ENCODE data around the gene LSM7.

LSM7 gene

GRCh38 chr19:2359992-2360685 lies 31.8 kb upstream of the LSM7 start, which contains the start of gene TMPRSS9:
Gene TMPRSS9, plus strand, starts transcription at chr19:2360265. Its CDS starts 29,521 bp downstream, at chr19:2389786.
- Histone ChIP-seq H3K23ac (ENCODE audit: low read length) (no peak within 1 kb of the TSS), H3K27ac (ENCODE audit: low read depth, low read length) (no peak within 1 kb of the TSS), H2BK5ac (ENCODE audit: low read depth, low read length, poor library complexity) (no peak within 1 kb of the TSS), H4K12ac (ENCODE audit: low read depth, low read length) (no peak within 1 kb of the TSS), H3K4me2 (ENCODE audit: low read length) (no peak within 1 kb of the TSS), H2AK5ac (ENCODE audit: low read length) (no peak within 1 kb of the TSS), H2BK120ac (ENCODE audit: insufficient read depth, low read length, poor library complexity) (no peak within 1 kb of the TSS), H3K18ac (ENCODE audit: low read length) (no peak within 1 kb of the TSS), H2AFZ (ENCODE audit: insufficient read depth, low read length, poor library complexity) (no peak within 1 kb of the TSS), H3K4me3 (ENCODE audit: low read depth, low read length) (no peak within 1 kb of the TSS), H3K4me1 (ENCODE audit: control insufficient read depth in 1 of 2, insufficient read depth in 2 of 2, low read length in 2 of 2) (no peaks in the 10 kb centered on the region), H3K79me2 (ENCODE audit: control insufficient read depth, insufficient read depth, low read length, poor library complexity) (no peaks in the 10 kb centered on the region), H3K9ac (ENCODE audit: low read length) (no peak within 1 kb of the TSS), H3K36me3 (ENCODE audit: control insufficient read depth in 1 of 2, insufficient read depth in 2 of 2, low read length in 2 of 2) (no peaks in the 10 kb centered on the region), H2BK12ac (ENCODE audit: low read length) (no peak within 1 kb of the TSS), H3K14ac (ENCODE audit: low read length) (no peak within 1 kb of the TSS), H4K8ac (ENCODE audit: low read depth, low read length) (no peak within 1 kb of the TSS), H3K9me3 (ENCODE audit: insufficient read depth, low read depth, low read length) (peaks cover 4% of the 10 kb centered on the region), H3K27me3 (ENCODE audit: insufficient read depth, low read length) (no peaks in the 10 kb centered on the region), H3K4ac (ENCODE audit: low read depth, low read length) (no peak within 1 kb of the TSS), H4K91ac (ENCODE audit: low read depth, low read length) (no peak within 1 kb of the TSS), H3K79me1 (ENCODE audit: low read length) (no peaks in the 10 kb centered on the region)
- no CpG with 5 or more reads among the region's 44 CpGs for WGBS (ENCODE audit: extremely low coverage, insufficient coverage, insufficient read length)
- DNase-seq, result no peak

GRCh38 chr19:2358548-2359173 lies 30.3 kb upstream of the LSM7 start:
- Histone ChIP-seq H3K14ac (ENCODE audit: low read length) (no peak overlapping the region), H3K79me2 (ENCODE audit: control insufficient read depth, insufficient read depth, low read length, poor library complexity) (no peaks in the 10 kb centered on the region), H3K4me2 (ENCODE audit: low read length) (no peak overlapping the region), H4K12ac (ENCODE audit: low read depth, low read length) (no peak overlapping the region), H3K27me3 (ENCODE audit: insufficient read depth, low read length) (no peaks in the 10 kb centered on the region), H3K9ac (ENCODE audit: low read length) (no peak overlapping the region), H3K18ac (ENCODE audit: low read length) (no peak overlapping the region), H2BK5ac (ENCODE audit: low read depth, low read length, poor library complexity) (no peak overlapping the region), H2AK5ac (ENCODE audit: low read length) (no peak overlapping the region), H2AFZ (ENCODE audit: insufficient read depth, low read length, poor library complexity) (no peak overlapping the region), H4K91ac (ENCODE audit: low read depth, low read length) (no peak overlapping the region), H2BK120ac (ENCODE audit: insufficient read depth, low read length, poor library complexity) (no peak overlapping the region), H2BK12ac (ENCODE audit: low read length) (no peak overlapping the region), H3K27ac (ENCODE audit: low read depth, low read length) (no peak overlapping the region), H3K36me3 (ENCODE audit: control insufficient read depth in 1 of 2, insufficient read depth in 2 of 2, low read length in 2 of 2) (peaks cover 6 to 8% of the 10 kb centered on the region in 2 experiments), H3K4me3 (ENCODE audit: low read depth, low read length) (no peak overlapping the region), H3K4ac (ENCODE audit: low read depth, low read length) (no peak overlapping the region), H3K9me3 (ENCODE audit: insufficient read depth, low read depth, low read length) (peaks cover 4% of the 10 kb centered on the region), H3K23ac (ENCODE audit: low read length) (no peak overlapping the region), H3K79me1 (ENCODE audit: low read length) (no peaks in the 10 kb centered on the region), H4K8ac (ENCODE audit: low read depth, low read length) (no peak overlapping the region), H3K4me1 (ENCODE audit: control insufficient read depth in 1 of 2, insufficient read depth in 2 of 2, low read length in 2 of 2) (no peaks in the 10 kb centered on the region)
- DNase-seq, result no peak
- WGBS (ENCODE audit: extremely low coverage, insufficient coverage, insufficient read length), result no CpG with 5 or more reads among the region's 28 CpGs

- Histone ChIP-seq H3K4me1 (ENCODE audit: control insufficient read depth in 1 of 2, insufficient read depth in 2 of 2, low read length in 2 of 2) (no peaks in the 10 kb centered on the region), H3K9ac (ENCODE audit: low read length) (no peak overlapping the region), H3K27ac (ENCODE audit: low read depth, low read length) (no peak overlapping the region), H3K36me3 (ENCODE audit: control insufficient read depth in 1 of 2, insufficient read depth in 2 of 2, low read length in 2 of 2) (peaks cover 17 to 19% of the 10 kb centered on the region in 2 experiments), H4K8ac (ENCODE audit: low read depth, low read length) (no peak overlapping the region), H2BK120ac (ENCODE audit: insufficient read depth, low read length, poor library complexity) (no peak overlapping the region), H3K79me2 (ENCODE audit: control insufficient read depth, insufficient read depth, low read length, poor library complexity) (no peaks in the 10 kb centered on the region), H2BK12ac (ENCODE audit: low read length) (no peak overlapping the region), H3K9me3 (ENCODE audit: insufficient read depth, low read depth, low read length) (peaks cover 4% of the 10 kb centered on the region), H3K27me3 (ENCODE audit: insufficient read depth, low read length) (no peaks in the 10 kb centered on the region), H3K4me2 (ENCODE audit: low read length) (no peak overlapping the region), H3K79me1 (ENCODE audit: low read length) (no peaks in the 10 kb centered on the region), H3K18ac (ENCODE audit: low read length) (no peak overlapping the region), H4K12ac (ENCODE audit: low read depth, low read length) (no peak overlapping the region), H3K23ac (ENCODE audit: low read length) (no peak overlapping the region), H2AK5ac (ENCODE audit: low read length) (no peak overlapping the region), H3K14ac (ENCODE audit: low read length) (no peak overlapping the region), H2AFZ (ENCODE audit: insufficient read depth, low read length, poor library complexity) (no peak overlapping the region), H3K4ac (ENCODE audit: low read depth, low read length) (no peak overlapping the region), H4K91ac (ENCODE audit: low read depth, low read length) (no peak overlapping the region), H2BK5ac (ENCODE audit: low read depth, low read length, poor library complexity) (no peak overlapping the region), H3K4me3 (ENCODE audit: low read depth, low read length) (no peak overlapping the region)
- 100% methylated on average over 3 of the region's 3 CpGs for WGBS (ENCODE audit: extremely low coverage, insufficient coverage, insufficient read length)
- no peak for DNase-seq
Measured at GRCh38 chr19:2357279-2358206, 29.2 kb upstream of the LSM7 start.

GRCh38 chr19:2356036-2356646 lies 27.8 kb upstream of the LSM7 start:
- no peaks in the 10 kb centered on the region for H3K79me1 ChIP-seq (ENCODE audit: low read length)
- H3K4ac ChIP-seq (ENCODE audit: low read depth, low read length), result no peak overlapping the region
- H3K9ac ChIP-seq (ENCODE audit: low read length), result no peak overlapping the region
- H3K27me3 ChIP-seq (ENCODE audit: insufficient read depth, low read length), result no peaks in the 10 kb centered on the region
- no peak overlapping the region for H2BK12ac ChIP-seq (ENCODE audit: low read length)
- H3K79me2 ChIP-seq (ENCODE audit: control insufficient read depth, insufficient read depth, low read length, poor library complexity), result no peaks in the 10 kb centered on the region
- no peak overlapping the region for H4K91ac ChIP-seq (ENCODE audit: low read depth, low read length)
- no peak overlapping the region for H2AFZ ChIP-seq (ENCODE audit: insufficient read depth, low read length, poor library complexity)
- no peak overlapping the region for H2BK120ac ChIP-seq (ENCODE audit: insufficient read depth, low read length, poor library complexity)
- no peak overlapping the region for H3K14ac ChIP-seq (ENCODE audit: low read length)
- no peak overlapping the region for H4K8ac ChIP-seq (ENCODE audit: low read depth, low read length)
- DNase-seq, result no peak
- no peak overlapping the region for H3K27ac ChIP-seq (ENCODE audit: low read depth, low read length)
- H3K18ac ChIP-seq (ENCODE audit: low read length), result no peak overlapping the region
- peaks cover 17 to 23% of the 10 kb centered on the region in 2 experiments for H3K36me3 ChIP-seq (ENCODE audit: control insufficient read depth in 1 of 2, insufficient read depth in 2 of 2, low read length in 2 of 2)
- H3K23ac ChIP-seq (ENCODE audit: low read length), result no peak overlapping the region
- WGBS (ENCODE audit: extremely low coverage, insufficient coverage, insufficient read length), result no CpG with 5 or more reads among the region's 21 CpGs
- no peak overlapping the region for H4K12ac ChIP-seq (ENCODE audit: low read depth, low read length)
- peaks cover 4% of the 10 kb centered on the region for H3K9me3 ChIP-seq (ENCODE audit: insufficient read depth, low read depth, low read length)
- H3K4me1 ChIP-seq (ENCODE audit: control insufficient read depth in 1 of 2, insufficient read depth in 2 of 2, low read length in 2 of 2), result no peaks in the 10 kb centered on the region
- no peak overlapping the region for H2AK5ac ChIP-seq (ENCODE audit: low read length)
- no peak overlapping the region for H2BK5ac ChIP-seq (ENCODE audit: low read depth, low read length, poor library complexity)
- H3K4me2 ChIP-seq (ENCODE audit: low read length), result no peak overlapping the region
- H3K4me3 ChIP-seq (ENCODE audit: low read depth, low read length), result no peak overlapping the region

Data from trophoblast cell (in vitro differentiated cells and primary cell).